HUDEP-2 (cell line): ENCODE measurements around the gene ZNF506.
A peak's percentile ranks its signal among the peaks of the same experiment; 100 is the strongest.
"Not testable (repeated sequence)": the region's sequence is repeated elsewhere in the genome, so short reads cannot be mapped to it uniquely, and the experiment has no call there.

Source experiments
- DNase-seq, 76 experiments: peaks; one replicate each; lab custom pipeline; 2025; ENCODE audit not compliant: unreplicated experiment in 76 of 76; lab: John Stamatoyannopoulos, UW

ZNF506 gene

DNA sequence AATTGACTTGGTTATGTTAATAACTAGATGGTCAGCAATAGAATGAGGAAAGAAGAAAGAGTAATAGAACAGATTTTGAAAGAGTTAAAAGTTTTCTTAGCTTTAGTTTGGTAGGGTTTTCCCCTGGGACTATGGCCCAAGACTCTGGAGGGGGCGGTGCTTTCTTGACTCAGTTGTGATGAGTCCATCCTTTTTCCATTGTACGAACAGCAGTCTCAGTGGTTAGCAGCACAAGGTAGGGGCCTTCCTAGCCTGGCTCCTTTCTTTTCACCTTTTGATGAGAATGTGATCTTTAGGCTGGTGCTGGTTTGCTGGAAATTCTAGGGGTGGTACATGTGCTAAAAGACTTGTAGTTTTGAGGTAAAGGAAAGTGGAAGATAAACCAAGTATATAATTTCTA, 38.8 kb downstream of the ZNF506 start:
- no peak for DNase-seq

GRCh38 chr19:19781791-19782190, 39.8 kb downstream of the ZNF506 start:
- DNase-seq: peak in 11 of 76 experiments; percentile 1 to 34 (median 9)

DNA sequence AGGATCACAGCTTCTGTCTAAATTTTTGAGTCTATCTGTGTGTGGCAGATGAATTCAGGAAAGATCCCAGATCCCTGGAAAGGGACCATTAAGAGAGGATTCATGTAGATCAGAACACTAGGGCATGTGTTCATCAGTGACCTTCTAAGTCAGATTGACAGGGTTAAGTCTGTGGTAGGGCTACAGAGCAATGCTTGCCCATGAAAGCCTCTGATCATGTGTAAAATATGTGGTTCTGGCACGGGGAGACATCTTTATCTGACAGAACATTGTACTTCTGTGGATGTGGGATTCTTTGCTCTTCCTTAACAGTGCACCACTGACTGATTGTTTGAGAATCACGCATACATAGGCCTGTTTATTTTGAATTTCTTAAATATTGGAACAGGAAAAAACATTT, 42.9 kb downstream of the ZNF506 start:
- DNase-seq: no peak

DNA sequence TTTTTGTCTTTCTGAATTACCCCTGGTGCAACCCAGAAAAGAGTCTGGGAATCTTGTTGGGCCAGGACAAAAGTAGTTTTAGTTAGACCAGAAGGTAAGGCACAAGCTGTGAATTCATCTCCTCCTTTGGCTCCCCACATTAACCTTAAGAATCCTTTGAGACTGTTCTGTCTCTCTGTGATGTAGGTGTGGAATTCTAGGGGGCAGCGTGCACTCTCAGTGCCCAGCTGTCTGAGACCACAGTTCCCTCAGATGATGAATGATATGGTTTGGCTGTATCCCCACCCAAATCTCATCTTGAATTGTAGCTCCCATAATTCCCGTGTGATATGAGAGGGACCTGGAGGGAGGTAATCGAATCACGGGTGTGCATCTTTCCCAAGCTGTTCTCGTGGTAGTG, 43.9 kb downstream of the ZNF506 start:
- no peak for DNase-seq

DNA sequence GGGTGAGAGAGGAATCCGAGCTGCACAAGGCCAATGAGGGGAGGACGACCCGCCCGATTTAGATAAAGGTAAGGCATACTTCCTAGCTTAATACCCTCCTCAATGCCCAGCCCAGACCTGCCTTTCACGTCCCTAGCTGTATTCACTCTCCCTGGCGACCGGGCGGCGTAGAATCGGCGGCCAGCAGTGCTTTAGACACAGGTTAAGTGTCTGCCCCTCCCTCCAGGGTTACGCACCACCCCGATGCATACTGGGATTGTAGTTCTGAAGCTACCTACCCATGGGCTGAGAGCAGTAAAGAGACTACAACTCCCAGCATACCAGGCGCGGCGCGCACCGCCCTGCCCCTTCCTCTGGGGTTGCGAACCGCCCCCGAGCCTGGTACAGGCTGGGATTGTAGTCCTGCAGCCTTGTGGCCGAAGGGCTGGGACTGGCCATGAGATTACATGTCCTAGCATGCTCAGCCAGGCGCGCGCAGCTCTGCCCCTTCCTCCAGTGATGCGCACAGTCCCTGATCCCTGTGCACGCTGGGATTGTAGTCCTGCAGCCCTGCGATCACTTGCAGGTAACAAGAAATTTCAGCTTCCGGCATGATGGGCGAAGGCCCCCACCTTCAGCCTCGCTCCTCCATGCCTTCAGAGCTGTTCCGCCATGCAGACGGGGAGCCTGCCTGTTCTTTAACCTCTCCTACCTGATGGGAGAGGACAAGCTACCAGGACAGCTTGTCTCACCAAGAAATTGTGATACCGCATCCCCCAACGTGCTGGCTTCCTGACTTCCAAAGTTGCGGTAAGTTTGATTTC, 45.1 kb downstream of the ZNF506 start:
- peak; percentile 74 to 99 (median 96) for DNase-seq

DNA sequence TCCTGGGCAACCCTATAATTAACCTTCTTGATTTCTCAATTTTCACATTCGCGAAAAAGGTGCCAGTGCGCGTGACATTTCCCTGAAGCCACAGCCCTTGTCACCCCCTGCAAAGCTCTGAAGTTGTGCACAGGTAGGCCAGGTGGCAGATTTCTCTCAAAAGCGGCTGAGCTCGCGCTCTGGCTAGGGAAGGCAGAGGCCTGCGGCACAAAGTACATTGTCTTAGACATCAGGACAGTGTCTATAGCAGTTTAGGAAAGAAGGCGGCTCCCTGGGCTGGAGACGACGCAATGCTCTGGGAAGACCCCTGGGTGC, 45.7 kb downstream of the ZNF506 start:
- peak in 1 of 76 experiments; percentile 42 for DNase-seq

GRCh38 chr19:19774354-19775033, 47.1 kb downstream of the ZNF506 start:
- DNase-seq: peak in 2 of 76 experiments; percentile 2 to 7

- not testable (repeated sequence) for DNase-seq
These were observed 49.6 kb downstream of the ZNF506 start for GRCh38 chr19:19771963-19772362.

- not testable (repeated sequence) for DNase-seq
These were observed 51.6 kb downstream of the ZNF506 start for GRCh38 chr19:19769971-19770370.

DNA sequence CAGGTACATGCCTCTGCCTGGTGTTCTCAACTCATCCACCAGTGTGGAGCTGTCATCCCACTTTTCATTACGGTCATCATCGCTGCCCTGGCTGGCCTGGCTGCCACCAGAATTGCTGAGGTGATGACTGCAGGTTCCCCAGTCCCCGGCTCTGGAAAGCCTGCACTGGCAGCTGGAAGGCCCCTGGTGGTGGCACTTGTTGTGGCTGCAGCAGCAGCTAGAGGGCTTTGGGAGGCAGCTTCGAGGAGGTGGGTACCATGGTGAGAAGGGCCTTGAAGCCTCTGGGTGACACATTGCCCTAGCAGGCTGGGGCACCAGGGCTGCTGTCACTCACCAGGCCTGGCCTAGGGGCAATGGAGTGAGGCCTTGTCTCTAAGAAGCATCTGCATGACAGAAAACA, 63.4 kb downstream of the ZNF506 start:
- no peak for DNase-seq

DNA sequence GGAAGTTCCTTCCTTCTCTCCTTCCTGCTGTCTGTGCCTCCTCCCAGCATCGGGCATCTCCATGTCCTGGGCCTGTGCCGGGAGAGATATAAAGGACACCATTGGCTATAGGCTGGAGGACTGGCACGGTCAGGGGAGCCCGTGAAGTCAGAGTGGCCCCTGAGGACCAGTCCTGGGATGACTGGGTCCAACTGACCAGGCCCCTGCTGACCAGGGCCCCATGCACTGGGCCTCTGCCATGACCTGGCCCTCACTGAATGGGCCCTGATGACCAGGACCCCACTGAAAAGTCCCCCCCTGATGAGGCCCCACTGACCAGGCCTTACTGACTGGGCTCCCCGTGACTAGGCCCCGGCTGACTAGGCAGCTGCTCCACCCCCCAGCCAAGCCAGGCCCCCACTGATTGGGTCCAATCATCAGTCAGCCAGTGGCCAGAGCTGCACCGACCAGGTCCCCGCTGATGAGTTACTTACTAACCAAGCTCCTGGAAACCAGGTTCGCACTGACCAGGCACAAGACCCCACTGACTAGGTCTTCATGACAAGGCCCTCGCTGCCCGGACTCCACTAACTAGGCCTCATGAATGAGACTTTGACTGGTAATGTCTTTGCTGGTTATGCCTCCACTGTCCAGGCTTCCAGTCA, 68.7 kb downstream of the ZNF506 start:
- DNase-seq: no peak

DNA sequence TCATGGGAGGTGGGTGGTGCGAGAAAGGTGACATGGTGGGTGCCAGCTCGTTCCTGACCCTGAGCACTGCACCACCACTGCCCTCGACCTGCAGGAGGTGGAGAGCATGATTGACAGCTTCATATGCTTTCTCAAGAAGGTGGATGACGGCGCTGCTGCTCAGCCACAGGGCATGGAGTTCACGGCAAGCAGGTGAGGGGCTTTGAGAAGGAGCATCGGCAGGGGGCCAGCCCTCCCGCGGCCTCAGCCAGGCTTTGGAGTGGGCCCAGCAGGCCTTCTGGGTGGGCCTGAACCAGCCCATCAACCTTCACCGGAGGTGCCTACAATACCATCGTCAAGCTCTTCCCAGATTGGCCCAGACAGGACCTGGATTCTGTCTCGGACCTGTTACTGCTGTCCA, 69.7 kb downstream of the ZNF506 start:
- DNase-seq: no peak

DNA sequence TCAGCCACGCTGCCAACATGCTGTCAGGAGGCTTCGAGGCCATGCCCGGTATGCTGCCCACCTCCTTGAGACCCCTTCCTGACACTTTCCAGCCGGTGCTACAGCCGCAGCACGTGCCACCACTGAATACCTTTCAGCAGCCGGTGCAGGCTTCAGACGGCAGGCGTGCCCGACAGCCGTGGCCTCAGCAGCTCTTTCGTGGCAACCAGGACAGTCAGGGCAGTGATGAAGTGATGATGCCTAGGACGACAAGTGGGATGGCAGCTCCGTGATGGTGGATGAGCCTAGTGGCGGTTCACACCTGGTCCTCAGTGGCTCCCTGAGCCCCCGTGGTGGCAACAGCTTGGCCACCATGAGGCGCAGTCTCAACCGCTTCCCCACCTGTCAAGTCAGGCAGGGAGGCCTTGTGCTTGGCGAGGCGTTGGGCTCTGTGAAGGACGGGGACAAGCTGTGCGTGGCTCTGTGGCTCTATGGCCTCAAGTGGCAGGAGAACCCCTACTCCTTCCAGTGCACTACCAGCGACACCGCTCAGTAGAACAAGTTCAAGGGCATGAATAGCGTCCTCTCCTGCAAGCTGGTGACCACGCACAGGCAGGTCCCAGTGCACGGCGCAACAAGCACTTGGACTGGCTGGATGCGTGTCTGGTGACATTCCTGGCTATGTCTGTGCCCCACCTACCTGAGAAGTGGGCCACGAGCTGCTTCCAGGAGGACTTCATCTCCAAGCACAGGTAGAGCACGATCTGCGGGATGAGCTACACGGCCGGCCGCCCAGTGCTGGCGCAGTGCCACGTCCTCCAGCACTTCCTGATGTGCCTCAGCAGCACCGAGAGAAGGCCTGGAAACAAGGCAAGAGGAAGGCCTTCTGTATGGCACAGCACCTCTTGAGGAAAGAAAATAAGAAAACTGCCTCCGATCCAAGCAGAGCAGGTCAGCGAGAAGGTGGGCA, 70.4 kb downstream of the ZNF506 start:
- no peak for DNase-seq

DNA sequence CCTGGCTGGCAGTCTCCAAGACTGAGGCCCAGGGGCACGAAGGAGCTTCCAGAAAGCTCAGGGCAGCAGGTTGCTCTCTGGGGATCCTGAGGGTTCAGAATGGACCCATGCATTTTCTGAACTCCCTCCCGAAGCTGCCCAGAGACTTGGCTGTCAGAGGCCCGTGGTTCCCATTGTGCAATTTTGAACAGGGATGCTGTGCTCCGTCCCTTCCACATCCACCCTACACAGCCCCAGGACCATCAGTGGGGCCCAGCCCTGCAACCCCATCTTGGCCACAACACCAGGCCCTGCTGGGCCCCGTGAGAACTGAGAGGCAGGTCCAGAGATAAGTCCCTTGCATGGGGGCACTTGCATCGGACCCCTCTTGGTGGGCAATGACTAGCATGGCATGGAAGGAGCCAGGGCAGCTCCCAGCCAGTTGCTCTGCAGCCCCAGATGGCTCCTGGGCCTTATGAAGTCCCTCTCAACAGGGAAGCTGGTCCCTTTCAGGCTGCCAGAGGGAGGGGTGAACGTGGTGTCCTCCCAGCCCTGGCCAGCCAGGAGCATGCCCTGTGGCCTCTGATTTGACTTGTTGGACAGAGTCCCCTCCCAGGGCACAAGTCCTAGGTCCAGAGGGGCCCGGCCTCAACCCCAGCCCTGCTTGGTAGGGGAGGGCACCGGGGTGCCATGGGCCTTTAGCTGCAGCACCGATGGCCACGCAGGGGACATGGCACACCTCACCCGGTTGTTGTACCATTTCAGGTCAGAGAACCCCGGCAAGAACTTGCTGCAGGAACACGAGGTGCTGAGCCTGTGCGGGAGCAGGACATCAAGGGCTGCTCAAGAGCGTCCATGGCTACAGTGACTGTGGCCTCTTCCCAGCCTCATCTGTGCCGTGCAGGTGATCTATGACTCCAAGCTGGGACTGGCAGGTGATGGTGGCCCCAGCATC, 71.4 kb downstream of the ZNF506 start:
- DNase-seq: no peak

DNA sequence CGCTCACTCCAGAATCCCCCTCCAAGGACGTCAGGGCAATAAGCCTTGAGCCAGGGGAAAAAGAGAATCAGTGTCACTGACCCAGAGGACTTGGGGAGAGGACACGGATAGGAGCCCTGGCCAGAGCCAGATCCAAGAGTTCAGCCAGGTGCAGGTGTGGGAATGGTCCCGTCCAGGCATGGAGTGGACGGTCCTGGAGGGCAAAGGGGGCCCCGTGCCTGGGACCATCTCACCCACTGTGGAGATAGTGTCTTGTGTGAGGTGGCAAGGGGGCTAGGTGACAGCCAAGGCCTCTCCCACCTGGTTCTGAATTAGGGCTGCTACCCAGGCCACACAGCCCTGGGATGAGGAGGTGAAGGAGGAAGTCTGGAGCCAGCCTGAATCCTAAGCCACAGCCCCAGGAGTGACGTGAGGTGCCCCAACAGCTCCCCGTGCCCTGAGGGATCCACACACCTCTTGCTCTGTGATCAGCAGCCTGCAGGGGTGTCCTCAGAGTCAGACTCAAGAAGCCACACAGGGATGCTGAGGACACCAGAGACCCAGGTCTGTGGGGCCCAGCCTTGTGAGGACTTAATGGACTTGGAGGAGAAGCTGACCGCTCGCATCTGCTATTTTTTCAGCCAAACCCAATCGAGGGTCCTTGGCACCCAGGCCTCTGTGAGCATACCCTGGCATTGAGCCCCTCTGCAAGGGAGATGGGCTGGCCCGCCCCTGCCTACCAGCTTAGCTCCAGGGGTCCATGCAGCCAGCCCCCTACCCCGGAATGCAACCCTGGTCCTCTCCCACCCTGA, 72.2 kb downstream of the ZNF506 start:
- DNase-seq: no peak

DNA sequence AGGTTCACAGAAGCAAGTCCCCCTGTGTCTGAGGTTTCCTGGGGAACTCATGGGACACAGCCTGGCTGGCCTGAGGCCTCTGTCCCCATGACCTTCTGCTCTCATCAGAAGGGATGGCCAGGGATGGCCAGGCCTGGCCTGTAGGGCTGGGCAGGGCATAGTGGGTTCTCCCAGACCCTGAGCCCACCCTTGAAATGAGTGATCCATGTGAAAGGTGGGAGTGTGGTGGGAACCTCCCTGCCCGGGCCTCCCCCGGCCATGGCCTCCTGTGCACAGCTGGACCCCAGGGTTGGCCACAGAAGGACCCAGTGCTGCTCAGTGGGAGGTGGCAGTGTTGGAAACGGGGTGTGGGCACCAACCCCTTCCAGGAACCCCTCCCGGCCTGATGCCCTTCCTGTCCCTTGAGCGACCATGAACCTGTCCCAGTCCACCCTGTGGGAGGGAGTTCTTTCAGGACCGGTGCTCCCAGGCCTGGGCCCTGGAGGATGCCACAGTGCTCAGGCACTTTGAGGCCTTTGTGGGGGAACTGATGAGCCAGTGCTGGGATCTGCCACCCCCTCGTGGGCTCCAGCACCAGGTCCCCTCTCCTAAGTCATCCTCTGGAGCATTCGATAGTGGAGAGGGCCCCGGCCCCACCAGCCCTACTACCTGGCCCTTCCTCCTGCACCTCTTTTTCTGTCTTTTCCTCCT, 73.2 kb downstream of the ZNF506 start:
- DNase-seq: no peak

DNA sequence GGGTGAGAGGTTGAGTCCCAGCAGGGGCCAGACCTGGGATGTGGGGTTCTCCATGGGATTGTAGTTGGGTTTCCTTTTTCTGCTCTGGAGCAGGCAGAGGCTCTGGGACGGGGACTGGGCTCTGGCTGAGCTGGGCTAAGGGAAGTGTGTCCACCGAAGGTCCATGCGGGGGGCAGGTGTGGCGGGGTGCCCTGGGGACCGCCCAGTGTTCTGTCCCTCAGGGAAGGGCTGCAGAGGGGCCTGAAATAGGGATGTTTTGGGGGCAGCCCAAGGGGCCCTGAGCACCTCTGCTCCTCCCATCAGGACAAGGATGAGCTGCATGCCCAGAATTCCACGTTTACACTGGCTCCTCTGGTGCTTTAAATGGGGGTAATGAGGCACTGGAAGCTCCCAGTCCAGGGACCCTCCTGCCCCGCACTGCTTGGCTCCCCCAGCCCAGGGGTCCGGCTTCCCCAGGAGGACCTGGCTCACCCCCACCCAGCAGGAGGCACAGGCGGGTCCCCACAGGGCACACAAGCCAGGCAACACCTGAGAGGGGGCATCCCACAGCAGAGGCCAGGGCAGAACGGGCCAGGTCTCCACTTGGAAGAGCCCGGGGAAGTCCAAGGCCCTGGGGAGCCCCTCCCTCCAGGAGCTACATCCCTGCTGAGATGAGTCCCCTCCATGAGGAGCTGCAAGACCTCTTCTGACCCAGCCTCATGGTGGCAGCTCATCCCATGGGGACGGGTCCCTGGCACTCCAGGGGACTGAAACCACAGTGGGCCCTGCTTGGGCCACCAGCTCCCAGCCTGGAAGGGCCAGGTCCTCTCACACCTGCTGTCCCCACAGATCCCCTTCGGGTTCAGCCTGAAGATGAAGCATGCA, 74.0 kb downstream of the ZNF506 start:
- no peak for DNase-seq
